HG03196 (cell line): Measurements from ENCODE around the gene CRIM1.

ENCODE experiments used
- ATAC-seq: cut with Tn5 transposase; IDR thresholded peaks from one replicate; pipeline ENCODE4 v1.9.1; 2021; ENCODE audit not compliant: unreplicated experiment

CRIM1 gene

GRCh38 chr2:36479406-36479805 lies 123.8 kb downstream of the CRIM1 start:
- no peak for ATAC-seq

DNA sequence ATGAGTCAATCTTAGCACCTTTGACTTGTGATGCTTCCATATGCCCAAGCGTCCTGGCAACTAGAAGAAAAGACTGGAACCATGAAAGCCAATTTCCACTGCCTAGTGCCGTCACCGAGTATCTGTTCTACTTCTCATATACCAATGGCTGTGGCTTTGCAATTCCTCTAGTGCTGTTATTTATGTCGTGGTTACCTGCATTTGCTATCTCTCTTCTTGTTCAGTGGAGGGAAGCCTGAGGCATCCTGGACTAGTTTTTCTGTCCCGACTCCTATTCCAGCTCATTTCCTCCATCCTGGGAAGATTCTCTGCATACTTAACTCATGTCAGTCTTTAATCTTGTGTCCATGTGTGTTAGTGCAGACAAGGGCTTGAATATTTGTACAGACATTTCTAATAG lies 124.5 kb downstream of the CRIM1 start:
- ATAC-seq, result no peak

- ATAC-seq, result no peak
Observed at GRCh38 chr2:36480636-36481035, 125.1 kb downstream of the CRIM1 start.

GRCh38 chr2:36481709-36482108 lies 126.1 kb downstream of the CRIM1 start:
- ATAC-seq, result no peak

DNA sequence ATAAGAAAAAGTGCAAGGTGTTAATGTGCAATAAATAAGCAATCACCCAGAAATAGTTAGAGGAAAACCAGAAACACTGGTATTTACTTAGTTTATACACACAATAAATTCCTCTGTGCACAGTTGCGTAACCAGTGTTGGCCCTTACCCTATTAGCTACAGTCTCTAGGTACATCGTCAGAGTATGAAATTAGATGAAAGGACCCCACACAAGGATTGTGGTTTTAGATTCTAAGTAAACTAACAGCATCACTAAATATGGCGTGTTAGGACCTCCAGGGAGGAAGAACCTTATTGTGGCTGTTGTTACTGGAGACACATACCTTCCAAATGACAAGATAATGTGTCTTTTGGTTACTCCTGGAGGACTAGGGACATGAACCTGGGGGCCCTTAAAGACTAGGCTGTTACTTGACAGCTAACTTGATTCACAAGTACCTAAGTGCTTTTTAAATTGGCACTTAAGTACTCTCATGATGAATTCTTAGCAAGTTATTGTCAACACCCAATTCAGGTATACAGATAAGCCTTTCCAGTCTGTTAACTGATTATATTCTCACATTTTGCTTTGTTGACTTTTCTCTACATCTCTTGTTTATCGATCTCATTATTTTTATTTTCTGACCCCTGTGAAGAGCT lies 127.1 kb downstream of the CRIM1 start:
- ATAC-seq, result no peak

- ATAC-seq, result no peak
Observed at GRCh38 chr2:36483290-36483689, 127.7 kb downstream of the CRIM1 start.

DNA sequence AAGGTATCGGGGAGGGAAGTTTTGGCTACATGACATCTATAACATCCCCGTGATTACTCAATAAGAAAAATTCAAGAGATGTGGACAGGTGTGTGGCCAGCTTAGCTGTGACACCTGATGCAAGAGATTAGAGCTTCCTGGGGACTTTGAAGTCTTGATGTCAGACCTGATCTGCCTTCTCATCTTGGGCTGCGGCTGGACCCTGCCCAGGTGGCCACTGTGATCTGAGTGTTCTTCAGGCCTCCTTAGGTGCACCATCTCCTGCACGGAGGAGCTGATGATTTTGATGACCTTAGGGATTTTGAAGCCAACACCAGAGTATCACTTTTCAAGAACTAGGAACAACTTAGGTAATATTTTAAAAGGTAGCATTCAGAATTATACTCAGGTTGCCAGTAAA lies 128.9 kb downstream of the CRIM1 start:
- no peak for ATAC-seq

DNA sequence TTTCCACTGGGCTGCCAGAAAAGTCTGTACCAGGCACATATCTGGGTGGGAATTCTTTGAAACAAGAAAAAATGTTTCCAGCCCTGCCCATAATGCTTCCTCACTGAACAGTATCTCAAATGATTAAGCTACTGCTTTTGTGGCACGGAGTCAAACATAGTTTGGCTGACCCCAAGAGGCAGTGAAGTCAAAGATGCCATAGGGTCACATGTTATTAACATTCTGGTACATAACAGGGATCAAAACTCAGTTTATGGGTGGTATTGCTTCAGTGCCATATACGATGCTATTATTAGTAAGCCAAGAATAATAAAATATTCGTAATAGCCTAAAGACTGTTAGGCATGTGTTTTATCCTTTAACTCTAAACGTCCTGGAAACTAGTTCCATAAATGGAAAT lies 129.9 kb downstream of the CRIM1 start:
- ATAC-seq, result no peak

DNA sequence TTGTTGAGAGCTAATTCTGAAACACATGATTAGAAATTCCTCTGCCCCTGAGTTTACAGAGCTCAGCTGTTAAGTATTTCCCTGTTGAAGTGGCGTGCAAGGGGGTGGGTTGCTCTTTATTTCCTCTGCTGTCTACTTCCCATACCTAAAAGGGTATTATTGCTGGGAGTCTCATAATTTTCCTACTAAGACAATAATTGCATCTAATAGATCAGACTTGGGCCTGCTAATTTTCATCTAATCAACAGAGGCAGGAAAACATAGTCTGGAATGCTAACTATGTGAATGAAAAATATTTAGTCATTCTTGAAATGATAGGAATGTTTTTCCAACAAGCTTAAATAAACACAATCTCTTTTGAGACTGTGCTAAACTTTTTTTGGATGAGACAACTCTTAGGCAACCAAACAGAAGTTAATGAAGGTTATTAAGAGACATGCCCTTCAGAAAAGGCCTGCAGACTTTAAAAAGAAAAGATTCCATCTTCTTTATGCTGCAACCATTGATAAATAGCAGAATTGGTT lies 131.0 kb downstream of the CRIM1 start:
- no peak for ATAC-seq

GRCh38 chr2:36487947-36488346 lies 132.4 kb downstream of the CRIM1 start:
- ATAC-seq, result no peak

DNA sequence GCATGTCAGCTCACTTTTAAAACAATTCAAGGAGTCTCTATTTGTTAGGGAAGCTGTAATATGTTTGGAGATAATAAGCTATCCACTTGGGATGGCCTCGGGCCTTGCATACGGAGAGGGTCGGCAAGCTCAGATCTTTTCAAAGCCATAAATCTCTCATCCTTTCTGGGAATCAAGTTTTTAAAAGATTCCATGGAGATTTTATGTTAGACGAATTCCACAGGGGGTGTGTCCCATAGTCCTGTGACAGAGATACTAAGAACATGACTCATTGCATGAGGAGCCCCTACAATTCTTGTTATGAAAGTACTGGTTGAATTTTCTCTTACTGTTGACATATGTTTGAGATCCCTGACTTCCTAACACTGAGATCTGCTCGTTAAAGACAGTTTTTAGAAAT lies 133.7 kb downstream of the CRIM1 start:
- no peak for ATAC-seq

GRCh38 chr2:36490749-36491148 lies 135.2 kb downstream of the CRIM1 start:
- no peak for ATAC-seq

GRCh38 chr2:36492216-36492945 lies 136.8 kb downstream of the CRIM1 start:
- ATAC-seq, result no peak

- no peak for ATAC-seq
Observed at GRCh38 chr2:36493306-36493705, 137.7 kb downstream of the CRIM1 start.

DNA sequence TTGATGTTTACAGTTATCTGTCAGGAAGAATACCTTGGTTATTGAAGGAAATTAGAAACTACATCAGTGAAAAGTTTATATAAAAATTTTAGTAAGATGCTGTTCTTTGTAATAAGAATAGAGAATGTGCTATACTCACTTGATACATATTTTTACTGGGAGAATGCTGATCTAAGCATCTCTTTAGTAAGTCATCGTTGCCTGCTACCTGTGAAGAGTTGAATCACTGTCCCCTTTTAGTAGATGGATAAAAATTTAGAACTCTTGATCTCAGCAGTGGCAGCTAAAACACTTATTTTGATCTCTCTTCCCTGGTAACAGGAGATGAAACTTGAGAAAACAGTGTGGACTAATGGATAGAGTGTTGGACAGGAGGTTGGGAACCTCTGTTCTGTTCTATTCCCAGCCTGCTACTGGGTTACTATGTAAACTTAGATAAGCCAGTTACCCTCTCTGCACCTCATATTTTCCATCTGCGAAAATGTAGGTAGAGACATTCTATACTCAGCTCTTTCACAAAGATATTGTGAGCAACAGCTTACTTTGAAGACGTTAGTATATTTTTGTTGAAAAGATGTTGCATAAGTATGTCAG lies 142.1 kb downstream of the CRIM1 start:
- ATAC-seq, result no peak

DNA sequence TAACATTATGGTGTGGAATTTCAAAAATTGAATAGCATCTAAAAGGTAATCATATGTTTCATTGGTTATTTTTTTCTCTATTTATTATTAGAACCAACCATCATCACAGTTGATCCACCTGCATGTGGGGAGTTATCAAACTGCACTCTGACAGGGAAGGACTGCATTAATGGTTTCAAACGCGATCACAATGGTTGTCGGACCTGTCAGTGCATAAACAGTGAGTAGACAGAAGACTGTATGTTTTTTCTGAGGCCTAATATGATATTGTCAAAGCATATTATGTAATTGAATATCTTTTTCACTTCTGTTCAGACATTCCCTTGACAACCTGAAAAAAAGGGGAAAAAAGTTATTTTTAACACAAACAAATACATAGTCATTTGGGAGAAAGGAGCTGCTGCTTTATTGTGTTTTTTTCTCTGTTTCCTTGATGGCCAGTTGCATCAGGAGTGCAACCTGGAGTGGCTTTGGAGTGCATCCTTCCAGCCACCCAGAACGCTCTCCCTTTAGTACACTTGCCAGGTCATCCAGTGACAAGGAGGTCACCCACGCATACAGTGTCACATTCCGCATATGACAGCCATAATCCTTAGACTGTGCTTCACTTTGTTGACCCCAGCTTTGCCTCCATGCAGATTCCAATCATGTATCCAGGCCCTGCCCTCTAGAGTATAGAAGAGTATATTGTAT lies 143.7 kb downstream of the CRIM1 start:
- ATAC-seq, result no peak

DNA sequence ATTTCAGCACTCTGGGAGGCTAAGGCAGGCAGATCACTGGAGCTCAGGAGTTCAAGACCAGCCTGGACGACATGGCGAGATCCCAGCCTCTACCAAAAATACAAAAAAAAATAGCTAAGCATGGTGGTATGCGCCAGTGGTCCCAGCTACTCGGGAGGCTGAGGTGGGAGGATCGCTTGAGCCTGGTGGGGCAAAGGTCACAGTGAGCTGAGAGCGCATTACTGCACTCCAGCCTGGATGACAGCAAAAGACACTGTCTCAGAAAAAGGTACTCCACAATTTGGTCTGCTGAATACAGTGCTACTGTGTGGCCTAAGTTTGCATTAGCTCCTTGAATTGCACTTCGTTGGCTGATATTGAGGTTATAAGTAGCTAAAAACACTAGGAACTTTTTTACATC lies 144.5 kb downstream of the CRIM1 start:
- no peak for ATAC-seq

DNA sequence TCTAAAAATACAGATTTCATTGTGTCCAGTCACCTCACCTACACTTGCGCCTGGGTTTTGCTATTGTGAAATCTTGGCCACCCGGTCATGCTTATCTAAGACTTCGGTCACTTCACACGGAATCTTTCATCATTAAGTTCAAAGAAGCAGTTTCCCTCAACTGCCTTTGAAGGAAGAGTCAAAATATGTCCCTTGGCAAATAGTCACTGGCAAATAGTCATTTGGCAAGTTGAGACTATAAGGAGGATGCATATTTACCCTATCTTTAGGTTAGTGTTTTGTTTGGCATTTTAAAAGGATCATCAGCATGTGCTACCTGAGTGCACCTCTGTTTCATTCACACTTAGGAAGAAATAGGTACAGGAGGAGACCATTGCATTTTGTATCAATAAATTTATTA lies 146.5 kb downstream of the CRIM1 start:
- no peak for ATAC-seq

- ATAC-seq, result peak; percentile 87
Observed at GRCh38 chr2:36507408-36507812, 151.8 kb downstream of the CRIM1 start.

- ATAC-seq, result no peak
Observed at GRCh38 chr2:36509075-36509474, 153.5 kb downstream of the CRIM1 start.

- no peak for ATAC-seq
Observed at GRCh38 chr2:36511858-36512603, 156.5 kb downstream of the CRIM1 start.
